Esophagus squamous epithelium (tissue), 5 donors: ENCODE results near the gene TSPAN14. TPM values are rescaled to one million over a fixed set of nuclear protein-coding genes. Genes with fewer than 3 reads are reported as not detected.
A peak's percentile ranks its signal among the peaks of the same experiment; 100 is the strongest.
"Not testable (repeated sequence)": the region's sequence is repeated elsewhere in the genome, so short reads cannot be mapped to it uniquely, and the experiment has no call there.

ENCODE experiments used
- DNase-seq: peaks from one replicate; lab custom pipeline; 2025; lab: John Stamatoyannopoulos, UW
- H3K27ac ChIP-seq, 4 donors: fragments of 200-600 bp; sonication (generic); one replicate each; pipeline ENCODE4 v1.5.1; 2016 to 2019; ENCODE audit warnings: mild to moderate bottlenecking in 1 of 4
- H3K27me3 ChIP-seq, 4 donors: fragments of 200-600 bp; sonication (generic); 1 replicate in 3 of 4; 2 replicates in 1 of 4; pipeline versions ENCODE4 v1.5.1 to v1.6.0; 2017 to 2021; ENCODE audit warnings: antibody characterized with exemption in 1 of 4
- H3K36me3 ChIP-seq, 3 donors: fragments of 200-600 bp; sonication (generic); one replicate each; pipeline ENCODE4 v1.5.1; 2016 to 2019
- H3K4me1 ChIP-seq, 3 donors: fragments of 200-600 bp; sonication (generic); one replicate each; pipeline ENCODE4 v1.5.1; 2017 to 2019
- H3K4me3 ChIP-seq, 4 donors: fragments of 200-600 bp; sonication (generic); 1 replicate in 3 of 4; 2 replicates in 1 of 4; pipeline ENCODE4 v1.5.1; 2016 to 2019; ENCODE audit warnings: mild to moderate bottlenecking in 2 of 4, moderate library complexity in 1 of 4
- H3K9me3 ChIP-seq, 3 donors: fragments of 200-600 bp; sonication (generic); one replicate each; pipeline ENCODE4 v1.5.1; 2016 to 2019
- POLR2A ChIP-seq, 4 donors: fragments of 450-650 bp; IDR thresholded peaks; one replicate each; pipeline ENCODE4 v1.6.1; 2017; ENCODE audit warnings: antibody characterized with exemption in 4 of 4, mild to moderate bottlenecking in 4 of 4, moderate library complexity in 3 of 4
- WGBS, 2 donors: methylation state at CpG; one replicate each; pipeline ENCODE4 v1.1.5; 2018; 5-methylcytosine and 5-hydroxymethylcytosine counted together
- intact Hi-C: fragments of 100-400 bp; cut with DNase I; formaldehyde crosslinking; loops from one replicate; pipeline ENCODE4 v1.15.0; 2022
- total RNA-seq, 4 donors: library from RNA; depleted of rRNA; stranded (reverse); fragments of >200 nt; gene quantifications; one replicate each; pipeline ENCODE4 v1.1.0, GENCODE V29; 2016
- TF ChIP-seq, protein P1 (sequence below), 6 experiments: fragments of 450-650 bp in 4 of 6; fragments of 200-600 bp in 2 of 6; sonication (generic) in 2 of 6; IDR thresholded peaks; one replicate each; pipeline ENCODE4 v1.5.1; 2016 to 2019; ENCODE audit warnings: antibody characterized with exemption in 6 of 6, mild to moderate bottlenecking in 4 of 6, moderate library complexity in 4 of 6
- donor health status: DM: yes; HTN: yes; CAD: no.

The TSPAN14 gene
- total RNA-seq, 4 donors from 2014 or later, result 66.4 to 118 (median 89.8) TPM

DNA sequence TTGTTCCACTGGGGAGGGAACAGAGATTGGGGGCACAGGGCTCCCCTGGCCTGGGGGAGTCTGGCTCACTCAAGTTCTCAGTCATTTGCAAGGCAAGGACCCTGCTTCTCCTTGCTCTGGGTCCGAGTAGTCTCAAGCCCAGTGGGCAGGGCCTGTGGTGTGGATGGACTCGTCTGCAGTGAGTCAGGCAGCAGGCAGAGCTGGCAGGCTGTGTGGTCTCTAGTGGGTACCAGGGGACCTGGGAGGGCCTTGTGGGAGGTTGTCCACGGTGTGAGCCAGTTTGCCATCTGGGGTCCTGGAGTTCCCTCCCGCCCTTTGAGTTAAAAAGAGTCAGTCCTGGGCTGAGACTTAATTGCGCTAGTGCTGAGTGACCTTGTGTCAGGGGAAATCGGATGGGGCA is 74.8 kb downstream of the TSPAN14 start:
- H3K4me1 ChIP-seq, result peaks cover 6 to 44% (median 13%) of the 10 kb centered on the region in 3 donors

DNA sequence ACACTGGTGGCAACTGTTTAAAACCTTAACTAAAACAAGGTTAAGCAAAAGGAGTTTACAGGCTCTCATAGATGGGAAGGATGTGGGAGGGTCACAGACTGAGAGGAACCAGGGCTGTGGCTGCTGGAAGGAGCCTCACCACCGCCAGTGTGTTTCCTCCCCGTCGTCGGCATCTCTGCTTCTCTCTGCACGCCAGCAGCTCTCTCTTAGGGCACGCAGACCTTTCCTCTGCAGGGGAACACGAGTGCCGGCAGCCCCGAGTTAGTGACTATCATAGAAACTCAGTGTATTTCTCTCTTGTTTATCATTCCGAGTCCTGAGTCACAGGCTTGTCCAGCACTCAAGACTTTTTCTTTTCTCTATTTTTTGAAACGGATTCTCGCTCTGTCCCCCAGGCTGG is 75.5 kb downstream of the TSPAN14 start:
- H3K27me3 ChIP-seq, result no peaks in the 10 kb centered on the region
- H3K36me3 ChIP-seq, result no peaks in the 10 kb centered on the region
- peaks cover 6 to 37% (median 7%) of the 10 kb centered on the region in 3 donors for H3K4me1 ChIP-seq
- WGBS, 2 donors, result 68 to 78% methylated on average over 12 of the region's 12 CpGs
- H3K4me3 ChIP-seq, result no peak overlapping the region
- intact Hi-C loops, result no loop called here
- no peak for DNase-seq
- no peaks in the 10 kb centered on the region for H3K9me3 ChIP-seq
- peak overlapping the region in 1 of 4 donors; percentile 46 for H3K27ac ChIP-seq
- TF ChIP-seq, protein P1, sequence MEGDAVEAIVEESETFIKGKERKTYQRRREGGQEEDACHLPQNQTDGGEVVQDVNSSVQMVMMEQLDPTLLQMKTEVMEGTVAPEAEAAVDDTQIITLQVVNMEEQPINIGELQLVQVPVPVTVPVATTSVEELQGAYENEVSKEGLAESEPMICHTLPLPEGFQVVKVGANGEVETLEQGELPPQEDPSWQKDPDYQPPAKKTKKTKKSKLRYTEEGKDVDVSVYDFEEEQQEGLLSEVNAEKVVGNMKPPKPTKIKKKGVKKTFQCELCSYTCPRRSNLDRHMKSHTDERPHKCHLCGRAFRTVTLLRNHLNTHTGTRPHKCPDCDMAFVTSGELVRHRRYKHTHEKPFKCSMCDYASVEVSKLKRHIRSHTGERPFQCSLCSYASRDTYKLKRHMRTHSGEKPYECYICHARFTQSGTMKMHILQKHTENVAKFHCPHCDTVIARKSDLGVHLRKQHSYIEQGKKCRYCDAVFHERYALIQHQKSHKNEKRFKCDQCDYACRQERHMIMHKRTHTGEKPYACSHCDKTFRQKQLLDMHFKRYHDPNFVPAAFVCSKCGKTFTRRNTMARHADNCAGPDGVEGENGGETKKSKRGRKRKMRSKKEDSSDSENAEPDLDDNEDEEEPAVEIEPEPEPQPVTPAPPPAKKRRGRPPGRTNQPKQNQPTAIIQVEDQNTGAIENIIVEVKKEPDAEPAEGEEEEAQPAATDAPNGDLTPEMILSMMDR (IDR thresholded peaks at IDR 0.05), result no peak
- no peak for TF ChIP-seq POLR2A (IDR thresholded peaks at IDR 0.05)

More for the DNA sequence above, 74.8 kb downstream of the TSPAN14 start:
- WGBS, 2 donors, result 83% methylated on average over 4 of the region's 6 CpGs; no CpG with 5 or more reads in 1 of the 2 donors
- Histone ChIP-seq H3K27ac (peak overlapping the region in 2 of 4 donors; percentile 46 to 61), H3K4me3 (no peak overlapping the region), H3K9me3 (no peaks in the 10 kb centered on the region), H3K27me3 (no peaks in the 10 kb centered on the region), H3K36me3 (no peaks in the 10 kb centered on the region)
- intact Hi-C loops, result no loop called here
- DNase-seq, result no peak
- TF ChIP-seq, protein P1 (IDR thresholded peaks at IDR 0.05), result no peak
- no peak for TF ChIP-seq POLR2A (IDR thresholded peaks at IDR 0.05)

DNA sequence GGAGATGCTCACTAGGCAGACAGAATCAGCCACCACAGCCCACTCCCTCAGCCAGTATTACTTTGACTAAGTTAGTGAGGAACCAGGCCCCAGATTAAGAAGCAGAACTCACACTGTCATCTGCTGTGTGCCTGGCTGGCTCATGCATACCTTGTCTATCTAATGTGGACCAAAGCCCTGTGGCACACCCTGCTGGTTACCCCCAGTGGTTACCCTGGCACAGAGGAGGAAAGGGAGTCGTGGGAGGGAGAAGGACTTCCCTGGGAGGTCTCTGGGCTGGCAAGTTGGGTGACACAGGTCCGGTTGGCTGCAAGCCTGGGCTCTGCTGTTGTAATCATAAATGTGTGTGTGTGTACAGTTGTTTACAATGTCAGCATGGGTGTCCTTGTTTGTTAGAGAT is 76.1 kb downstream of the TSPAN14 start:
- 28 to 67% methylated on average over 1 to 2 of the region's 2 CpGs for WGBS, 2 donors
- intact Hi-C loops, result no loop called here
- no peaks in the 10 kb centered on the region for H3K36me3 ChIP-seq
- H3K27ac ChIP-seq, result peak overlapping the region in 1 of 4 donors; percentile 46
- H3K4me1 ChIP-seq, result peaks cover 6 to 34% (median 7%) of the 10 kb centered on the region in 3 donors
- H3K9me3 ChIP-seq, result no peaks in the 10 kb centered on the region
- no peaks in the 10 kb centered on the region for H3K27me3 ChIP-seq
- DNase-seq, result no peak
- H3K4me3 ChIP-seq, result no peak overlapping the region
- TF ChIP-seq, protein P1 (IDR thresholded peaks at IDR 0.05), result peak in 3 of 6 experiments; percentile 13 to 41 (median 22)
- no peak for TF ChIP-seq POLR2A (IDR thresholded peaks at IDR 0.05)

DNA sequence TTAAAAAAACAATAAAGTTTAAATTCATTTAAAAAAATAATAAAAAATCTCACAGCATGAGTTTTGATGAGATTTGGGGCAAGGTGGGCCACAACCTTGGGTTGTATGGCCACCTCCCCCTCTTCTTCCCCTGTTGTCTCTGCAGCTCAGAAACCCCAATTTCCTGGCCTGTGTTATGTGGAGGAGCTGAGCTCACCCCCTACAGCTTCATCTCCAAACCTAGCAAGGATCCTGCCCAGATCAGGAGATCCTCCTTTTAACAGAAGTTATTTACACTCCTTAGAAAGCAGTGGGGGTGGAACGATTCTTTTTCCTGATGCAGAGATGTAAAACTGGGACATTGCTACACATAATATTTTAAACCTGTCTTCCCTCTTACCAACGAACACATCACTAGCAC is 76.7 kb downstream of the TSPAN14 start:
- no peak for DNase-seq
- 26 to 30% methylated on average over 2 of the region's 2 CpGs for WGBS, 2 donors
- Histone ChIP-seq H3K27ac (no peak overlapping the region), H3K27me3 (no peaks in the 10 kb centered on the region), H3K4me1 (peaks cover 6 to 37% (median 7%) of the 10 kb centered on the region in 3 donors), H3K9me3 (no peaks in the 10 kb centered on the region), H3K36me3 (no peaks in the 10 kb centered on the region), H3K4me3 (no peak overlapping the region)
- intact Hi-C loops, result no loop called here
- TF ChIP-seq, protein P1 (IDR thresholded peaks at IDR 0.05), result no peak
- no peak for TF ChIP-seq POLR2A (IDR thresholded peaks at IDR 0.05)

DNA sequence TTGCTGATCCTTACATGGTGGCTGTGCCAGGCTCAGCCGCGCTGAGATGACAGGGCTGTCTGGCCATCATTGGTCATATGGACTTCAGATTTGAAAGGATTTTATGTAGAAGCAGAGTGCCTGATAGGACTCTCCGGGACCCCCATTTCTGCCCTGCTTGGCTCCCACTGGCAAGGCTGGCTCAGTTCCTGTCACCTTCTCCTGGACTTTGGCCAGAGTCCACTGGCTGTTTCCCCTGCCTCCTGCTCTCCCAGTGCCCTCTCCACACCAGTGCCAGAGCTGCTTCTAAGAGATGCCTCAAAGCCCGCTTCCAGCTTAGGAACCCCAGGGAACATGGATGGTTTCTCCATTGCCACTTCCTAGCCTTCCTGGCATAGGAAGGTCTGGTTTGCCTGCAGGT is 78.5 kb downstream of the TSPAN14 start:
- no peak for TF ChIP-seq POLR2A (IDR thresholded peaks at IDR 0.05)
- TF ChIP-seq, protein P1 (IDR thresholded peaks at IDR 0.05), result no peak
- Histone ChIP-seq H3K4me3 (no peak overlapping the region), H3K27ac (no peak overlapping the region), H3K4me1 (peaks cover 0 to 33% (median 7%) of the 10 kb centered on the region in 3 donors), H3K9me3 (no peaks in the 10 kb centered on the region), H3K36me3 (no peaks in the 10 kb centered on the region), H3K27me3 (no peaks in the 10 kb centered on the region)
- intact Hi-C loops, result no loop called here
- DNase-seq, result no peak
- WGBS, 2 donors, result 88 to 98% methylated on average over 3 to 4 of the region's 4 CpGs

DNA sequence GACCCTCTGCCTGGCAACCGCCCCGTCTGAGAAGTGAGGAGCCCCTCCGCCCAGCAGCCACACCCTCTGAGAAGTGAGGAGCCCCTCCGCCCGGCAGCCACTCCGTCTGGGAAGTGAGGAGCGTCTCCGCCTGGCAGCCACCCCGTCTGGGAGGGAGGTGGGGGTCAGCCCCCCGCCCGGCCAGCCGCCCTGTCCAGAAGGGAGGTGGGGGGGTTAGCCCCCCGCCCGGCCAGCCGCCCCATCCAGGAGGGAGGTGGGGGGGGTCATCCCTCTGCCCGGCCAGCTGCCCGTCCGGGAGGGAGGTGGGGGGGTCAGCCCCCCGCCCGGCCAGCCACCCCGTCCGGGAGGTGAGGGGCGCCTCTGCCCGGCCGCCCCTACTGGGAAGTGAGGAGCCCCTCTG is 79.9 kb downstream of the TSPAN14 start:
- no CpG with 5 or more reads among the region's 25 CpGs for WGBS, 2 donors
- H3K27me3 ChIP-seq, intact Hi-C loops, DNase-seq, H3K9me3 ChIP-seq, H3K27ac ChIP-seq, H3K36me3 ChIP-seq, H3K4me3 ChIP-seq: not testable (repeated sequence)
- H3K4me1 ChIP-seq, result peaks cover 0 to 27% (median 3%) of the 10 kb centered on the region in 3 donors

DNA sequence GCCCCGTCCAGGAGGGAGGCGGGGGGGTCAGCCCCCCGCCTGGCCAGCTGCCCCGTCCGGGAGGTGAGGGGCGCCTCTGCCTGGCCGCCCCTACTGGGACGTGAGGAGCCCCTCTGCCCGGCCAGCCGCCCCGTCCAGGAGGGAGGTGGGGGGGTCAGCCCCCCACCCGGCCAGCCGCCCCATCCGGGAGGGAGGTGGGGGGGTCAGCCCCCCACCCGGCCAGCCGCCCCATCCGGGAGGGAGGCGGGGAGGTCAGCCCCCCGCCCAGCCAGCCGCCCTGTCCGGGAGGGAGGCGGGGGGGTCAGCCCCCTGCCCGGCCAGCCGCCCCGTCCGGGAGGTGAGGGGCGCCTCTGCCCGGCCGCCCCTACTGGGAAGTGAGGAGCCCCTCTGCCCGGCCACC is 80.5 kb downstream of the TSPAN14 start:
- H3K4me1 ChIP-seq, result peaks cover 0 to 28% (median 6%) of the 10 kb centered on the region in 3 donors
- H3K9me3 ChIP-seq, intact Hi-C loops, H3K36me3 ChIP-seq, H3K27me3 ChIP-seq, DNase-seq, H3K27ac ChIP-seq, H3K4me3 ChIP-seq: not testable (repeated sequence)
- WGBS, 2 donors, result no CpG with 5 or more reads among the region's 30 CpGs
